SU-DHL-6 (cell line): ENCODE results near the gene ANXA1.

Experiments used
- H2AFZ ChIP-seq: fragments of 200-600 bp; sonication (generic); 2 replicates; pipeline ENCODE4 v1.6.1; 2014; ENCODE audit warnings: low read depth, mild to moderate bottlenecking, moderate library complexity, mixed read lengths, antibody characterized with exemption, low read length; ENCODE audit not compliant: severe bottlenecking
- H3F3A ChIP-seq: fragments of 200-600 bp; shearing (Covaris generic); 2 replicates; pipeline ENCODE4 v1.6.0; 2016; ENCODE audit warnings: antibody characterized with exemption, mild to moderate bottlenecking; ENCODE audit not compliant: insufficient read depth
- H3K27ac ChIP-seq: fragments of 200-600 bp; sonication (generic); 2 replicates; pipeline ENCODE4 v1.5.1; 2016; ENCODE audit warnings: low read depth, mild to moderate bottlenecking, low read length, moderate library complexity, mixed read lengths
- H3K27me3 ChIP-seq: fragments of 200-600 bp; sonication (generic), shearing (Covaris generic); 2 replicates; pipeline ENCODE4 v1.6.0; 2014; ENCODE audit warnings: mild to moderate bottlenecking, low read length
- H3K36me3 ChIP-seq: fragments of 200-600 bp; sonication (generic); 2 replicates; pipeline ENCODE4 v1.6.1; 2014; ENCODE audit warnings: mild to moderate bottlenecking, low read length, mixed read lengths
- H3K4me2 ChIP-seq: fragments of 300-600, 200-600 bp; shearing (Covaris generic), sonication (generic); 2 replicates; pipeline ENCODE4 v1.6.0; 2014; ENCODE audit warnings: low read length, low read depth, mild to moderate bottlenecking; ENCODE audit not compliant: poor library complexity, severe bottlenecking
- H3K4me3 ChIP-seq: fragments of 200-600 bp; sonication (generic); 2 replicates; pipeline ENCODE4 v1.5.1; 2014; ENCODE audit warnings: antibody characterized with exemption, low read length, mild to moderate bottlenecking, mixed read lengths; ENCODE audit not compliant: insufficient read depth, poor library complexity, severe bottlenecking
- H3K79me2 ChIP-seq: fragments of 200-600 bp; sonication (generic); 2 replicates; pipeline ENCODE4 v1.6.1; 2014; ENCODE audit warnings: mild to moderate bottlenecking, low read length, moderate library complexity; ENCODE audit not compliant: insufficient read depth
- H3K9ac ChIP-seq: fragments of 200-600 bp; sonication (generic); 2 replicates; pipeline ENCODE4 v1.7.0; 2014; ENCODE audit warnings: mild to moderate bottlenecking, low read length
- H3K9me2 ChIP-seq: fragments of 200-600 bp; sonication (generic); replicated peaks from 2 replicates; pipeline ENCODE4 v1.6.1; 2014; ENCODE audit warnings: low read length; ENCODE audit not compliant: insufficient read depth
- H3K9me3 ChIP-seq: fragments of 200-600 bp; sonication (generic); 2 replicates; pipeline ENCODE4 v1.6.1; 2014; ENCODE audit warnings: low read length, mixed read lengths; ENCODE audit not compliant: insufficient read depth
- H4K20me1 ChIP-seq: fragments of 200-600 bp; sonication (generic); 2 replicates; pipeline ENCODE4 v1.6.1; 2014; ENCODE audit warnings: low read depth, mild to moderate bottlenecking, antibody characterized with exemption, low read length, moderate library complexity, mixed read lengths
- EZH2phosphoT487 ChIP-seq: fragments of 200-600 bp; sonication (generic), shearing (Covaris generic); conservative IDR thresholded peaks from 2 replicates; pipeline ENCODE4 v1.6.1; 2018; ENCODE audit warnings: mild to moderate bottlenecking, antibody characterized with exemption, low read length, moderate library complexity, mixed read lengths
- TF ChIP-seq, protein P1 (sequence below): fragments of 200-600 bp; sonication (generic); IDR thresholded peaks from one replicate; pipeline ENCODE4 v1.5.1; 2017; ENCODE audit warnings: antibody characterized with exemption, mild to moderate bottlenecking, low read length, moderate library complexity; ENCODE audit not compliant: insufficient read depth, poor library complexity, severe bottlenecking

Gene ANXA1

DNA sequence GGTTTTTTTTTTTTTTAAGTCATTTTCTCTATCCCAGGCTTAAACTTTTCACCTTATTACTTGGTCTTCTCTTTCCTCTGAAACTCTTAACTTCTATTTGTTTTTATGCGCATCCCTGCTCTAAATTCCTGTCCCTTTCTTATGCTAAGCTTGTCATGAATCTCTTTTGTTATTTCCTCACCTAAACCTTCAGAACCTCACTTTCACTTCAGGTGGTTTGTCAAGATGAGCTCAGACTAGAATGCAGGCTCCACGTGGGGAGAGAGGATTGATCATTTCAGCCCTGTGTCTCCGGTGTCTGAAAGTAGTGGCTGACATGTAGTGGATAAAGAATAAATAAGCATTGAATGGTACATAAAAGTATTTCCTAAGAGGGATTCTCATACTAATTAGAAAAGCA is 63.6 kb downstream of the ANXA1 start:
- H2AFZ ChIP-seq: no peak overlapping the region
- H3K4me3 ChIP-seq: no peak overlapping the region

DNA sequence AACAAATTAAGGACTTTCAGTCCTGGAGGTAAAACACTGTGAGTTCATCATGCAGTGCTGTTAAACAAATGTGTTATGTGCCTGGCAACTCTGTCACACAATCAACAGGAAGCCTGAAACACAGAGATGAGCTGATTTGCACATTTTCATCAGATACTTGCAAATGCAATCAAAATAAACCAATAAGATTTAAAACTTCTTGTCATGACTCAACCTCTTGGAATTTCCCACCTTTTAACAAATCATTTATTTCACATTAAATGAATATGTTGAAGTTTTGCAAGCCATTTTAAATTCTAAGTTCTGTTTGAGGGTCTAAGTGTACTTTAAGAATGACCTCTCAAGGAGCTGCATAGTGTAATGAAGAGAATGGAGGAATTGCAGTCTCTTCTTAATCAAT is 64.4 kb downstream of the ANXA1 start:
- no peak overlapping the region for H3K27ac ChIP-seq
- H3K4me2 ChIP-seq: no peak overlapping the region
- H3K79me2 ChIP-seq: no peaks in the 10 kb centered on the region
- H3K9me3 ChIP-seq: no peaks in the 10 kb centered on the region
- H3F3A ChIP-seq: no peaks in the 10 kb centered on the region
- H3K4me3 ChIP-seq: no peak overlapping the region
- H2AFZ ChIP-seq: no peak overlapping the region
- no peak overlapping the region for H3K9ac ChIP-seq
- no peaks in the 10 kb centered on the region for H3K36me3 ChIP-seq
- H3K27me3 ChIP-seq: no peaks in the 10 kb centered on the region
- no peaks in the 10 kb centered on the region for H4K20me1 ChIP-seq
- no peak for TF ChIP-seq EZH2phosphoT487
- TF ChIP-seq, protein P1, sequence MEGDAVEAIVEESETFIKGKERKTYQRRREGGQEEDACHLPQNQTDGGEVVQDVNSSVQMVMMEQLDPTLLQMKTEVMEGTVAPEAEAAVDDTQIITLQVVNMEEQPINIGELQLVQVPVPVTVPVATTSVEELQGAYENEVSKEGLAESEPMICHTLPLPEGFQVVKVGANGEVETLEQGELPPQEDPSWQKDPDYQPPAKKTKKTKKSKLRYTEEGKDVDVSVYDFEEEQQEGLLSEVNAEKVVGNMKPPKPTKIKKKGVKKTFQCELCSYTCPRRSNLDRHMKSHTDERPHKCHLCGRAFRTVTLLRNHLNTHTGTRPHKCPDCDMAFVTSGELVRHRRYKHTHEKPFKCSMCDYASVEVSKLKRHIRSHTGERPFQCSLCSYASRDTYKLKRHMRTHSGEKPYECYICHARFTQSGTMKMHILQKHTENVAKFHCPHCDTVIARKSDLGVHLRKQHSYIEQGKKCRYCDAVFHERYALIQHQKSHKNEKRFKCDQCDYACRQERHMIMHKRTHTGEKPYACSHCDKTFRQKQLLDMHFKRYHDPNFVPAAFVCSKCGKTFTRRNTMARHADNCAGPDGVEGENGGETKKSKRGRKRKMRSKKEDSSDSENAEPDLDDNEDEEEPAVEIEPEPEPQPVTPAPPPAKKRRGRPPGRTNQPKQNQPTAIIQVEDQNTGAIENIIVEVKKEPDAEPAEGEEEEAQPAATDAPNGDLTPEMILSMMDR: no peak
- no peaks in the 10 kb centered on the region for H3K9me2 ChIP-seq

More for the DNA sequence above, 63.6 kb downstream of the ANXA1 start:
- TF ChIP-seq EZH2phosphoT487: no peak
- TF ChIP-seq, protein P1: no peak
- no peak overlapping the region for H3K4me2 ChIP-seq
- no peaks in the 10 kb centered on the region for H4K20me1 ChIP-seq
- H3K79me2 ChIP-seq: no peaks in the 10 kb centered on the region
- H3K9me2 ChIP-seq: no peaks in the 10 kb centered on the region
- H3K36me3 ChIP-seq: no peaks in the 10 kb centered on the region
- no peak overlapping the region for H3K9ac ChIP-seq
- no peaks in the 10 kb centered on the region for H3K9me3 ChIP-seq
- no peaks in the 10 kb centered on the region for H3F3A ChIP-seq
- no peaks in the 10 kb centered on the region for H3K27me3 ChIP-seq
- no peak overlapping the region for H3K27ac ChIP-seq
